HT1080 (cell line): Measurements from ENCODE around the gene DMAP1. TPM values are rescaled to one million over a fixed set of nuclear protein-coding genes. Genes with fewer than 3 reads are reported as not detected.
A peak's percentile ranks its signal among the peaks of the same experiment; 100 is the strongest.
"Not testable (repeated sequence)": the region's sequence is repeated elsewhere in the genome, so short reads cannot be mapped to it uniquely, and the experiment has no call there.

Source experiments
- DNase-seq: peaks from one replicate; pipeline ENCODE4 v3.0.0-alpha.2; 2015; ENCODE audit warnings: low read depth
- polyA plus RNA-seq, 2 experiments: library from polyadenylated mRNA; depleted of rRNA; stranded (reverse); fragments of >200 nt; gene quantifications; 2 replicates each; pipeline ENCODE4 v1.2.3, GENCODE V29; 2015
- total RNA-seq: library from RNA; depleted of rRNA; stranded (reverse); fragments of >200 nt; shearing (Covaris generic); gene quantifications from 2 replicates; pipeline ENCODE4 v1.2.3, GENCODE V29; 2014; rRNA removed

DMAP1 gene
- total RNA-seq, result 10.4 and 12.7 TPM in 2 replicates
- polyA plus RNA-seq (2015; cell fraction: cytosol; rRNA removed), result 16.1 and 17.3 TPM in 2 replicates
- polyA plus RNA-seq (2015; cell fraction: nucleus; rRNA removed), result 69.4 and 73.1 TPM in 2 replicates

- DNase-seq, result peak; percentile 75
Observed at GRCh38 chr1:44213222-44214112, at the start of gene DMAP1. Gene DMAP1 (plus strand): TSS chr1:44213471. CDS start chr1:44213754, 283 bp downstream.

DNA sequence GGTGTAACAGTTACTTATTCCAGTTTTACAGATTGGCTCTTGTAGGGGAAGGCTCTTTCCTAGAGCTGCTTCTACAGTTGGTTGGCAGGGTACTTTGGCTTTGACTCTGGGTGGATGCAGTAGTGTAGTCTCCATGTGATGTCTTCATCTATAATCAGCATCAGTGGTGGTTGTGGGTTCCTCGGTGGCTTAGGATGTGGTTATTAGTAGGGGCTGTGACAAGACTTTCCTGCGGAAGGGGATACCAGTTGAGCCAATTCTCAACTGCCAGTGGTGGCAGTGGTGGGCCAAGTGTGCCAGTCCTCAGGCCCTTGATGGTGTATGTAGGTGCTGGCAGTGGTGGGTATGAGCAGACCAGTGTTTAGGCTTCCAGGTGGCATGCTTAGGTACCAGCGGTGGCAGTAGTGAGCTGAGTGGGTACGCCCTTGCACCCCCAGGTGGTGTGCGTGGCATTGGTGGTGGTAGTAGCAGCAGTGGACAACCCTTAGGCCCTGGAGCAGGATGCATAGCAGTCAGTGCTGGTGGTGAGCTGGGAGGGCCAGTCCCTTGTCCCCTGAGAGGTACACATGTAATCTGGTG, 44.7 kb upstream of the DMAP1 start:
- DNase-seq, result peak; percentile 10

DNA sequence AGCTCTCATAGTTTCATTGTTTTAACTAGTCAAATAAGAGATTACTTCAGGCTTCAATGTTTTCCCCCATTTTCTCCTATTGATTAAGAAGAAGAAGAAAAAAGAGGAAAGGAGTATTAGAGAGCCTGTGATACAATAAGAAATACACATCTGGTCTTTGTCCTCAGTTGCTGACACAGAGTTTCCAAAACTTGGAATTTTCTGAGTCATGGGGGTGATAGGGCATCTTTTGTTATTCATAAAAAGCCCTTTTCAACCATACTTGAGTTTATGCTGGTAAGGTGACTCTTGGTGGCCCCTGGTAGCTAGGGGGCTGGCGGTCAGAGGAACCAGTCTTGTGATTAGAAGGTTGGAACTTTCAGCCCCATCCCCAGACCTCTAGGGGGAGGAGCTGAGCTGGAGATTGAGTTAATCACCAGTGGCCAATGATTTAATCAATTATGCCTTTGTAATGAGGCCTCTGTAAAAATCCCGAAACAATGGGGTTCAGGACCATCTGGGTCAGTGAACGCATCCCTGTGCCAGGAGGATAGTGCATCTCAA, 42.9 kb upstream of the DMAP1 start:
- DNase-seq, result peak; percentile 13

DNA sequence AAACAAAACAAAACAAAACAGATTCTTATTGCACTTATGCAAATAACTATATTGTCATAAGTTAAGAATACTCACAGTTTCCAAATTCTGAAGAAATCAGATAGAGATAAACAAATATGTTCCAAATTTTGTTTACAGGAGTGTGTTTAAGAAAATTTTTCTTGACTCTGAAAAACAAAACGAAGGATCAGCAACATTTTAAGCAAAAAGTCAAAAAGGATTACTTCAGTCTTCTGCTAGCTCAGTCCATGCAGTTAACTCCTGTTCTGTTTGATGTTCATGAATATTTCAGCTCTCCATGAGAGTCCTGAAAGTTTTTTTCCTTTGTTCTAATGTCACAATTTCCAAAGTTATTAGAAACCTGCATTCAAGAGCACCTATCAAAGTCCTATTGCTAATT, 38.6 kb upstream of the DMAP1 start:
- DNase-seq, result no peak

DNA sequence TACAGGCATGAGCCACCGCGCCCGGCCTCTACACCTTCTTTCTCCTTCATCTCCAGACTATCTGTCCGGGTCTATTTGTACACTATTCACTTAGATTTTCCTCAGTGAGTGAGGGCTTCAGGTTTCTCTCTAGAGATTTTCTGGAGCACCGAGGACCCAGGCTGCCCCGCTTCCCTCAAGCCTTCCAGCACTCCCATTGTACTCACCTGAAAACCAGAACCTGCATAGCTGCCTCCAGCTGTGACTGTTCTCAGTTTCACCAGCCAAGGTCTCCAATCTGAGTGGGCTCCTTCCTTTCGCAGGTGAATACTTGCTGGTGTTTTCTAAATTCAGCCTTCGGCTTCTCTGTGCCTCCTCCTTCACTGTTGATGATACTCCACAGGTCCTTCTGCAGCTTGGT, 12.9 kb upstream of the DMAP1 start:
- DNase-seq, result no peak

GRCh38 chr1:44206545-44206944, 6.7 kb upstream of the DMAP1 start:
- not testable (repeated sequence) for DNase-seq

DNA sequence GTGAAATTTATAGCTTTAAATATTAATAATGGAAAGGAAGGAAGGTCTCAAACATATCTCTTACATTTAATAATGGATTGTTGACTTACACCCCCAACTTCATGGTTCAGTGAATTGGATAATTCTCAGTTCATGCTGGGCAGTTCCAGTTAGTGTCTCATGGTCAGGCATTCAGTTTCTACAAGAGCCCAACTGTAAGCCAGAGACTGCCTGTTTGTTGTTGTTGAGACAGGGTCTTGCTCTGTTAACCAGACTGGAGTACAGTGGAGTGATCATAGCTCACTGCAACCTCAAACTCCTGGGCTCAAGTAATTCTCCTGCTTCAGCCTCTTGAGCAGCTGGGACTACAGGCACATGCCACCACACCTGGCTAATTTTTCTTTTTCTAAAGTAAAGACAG, 5.0 kb upstream of the DMAP1 start:
- DNase-seq, result no peak

GRCh38 chr1:44210595-44210994, 2.7 kb upstream of the DMAP1 start:
- DNase-seq, result no peak

DNA sequence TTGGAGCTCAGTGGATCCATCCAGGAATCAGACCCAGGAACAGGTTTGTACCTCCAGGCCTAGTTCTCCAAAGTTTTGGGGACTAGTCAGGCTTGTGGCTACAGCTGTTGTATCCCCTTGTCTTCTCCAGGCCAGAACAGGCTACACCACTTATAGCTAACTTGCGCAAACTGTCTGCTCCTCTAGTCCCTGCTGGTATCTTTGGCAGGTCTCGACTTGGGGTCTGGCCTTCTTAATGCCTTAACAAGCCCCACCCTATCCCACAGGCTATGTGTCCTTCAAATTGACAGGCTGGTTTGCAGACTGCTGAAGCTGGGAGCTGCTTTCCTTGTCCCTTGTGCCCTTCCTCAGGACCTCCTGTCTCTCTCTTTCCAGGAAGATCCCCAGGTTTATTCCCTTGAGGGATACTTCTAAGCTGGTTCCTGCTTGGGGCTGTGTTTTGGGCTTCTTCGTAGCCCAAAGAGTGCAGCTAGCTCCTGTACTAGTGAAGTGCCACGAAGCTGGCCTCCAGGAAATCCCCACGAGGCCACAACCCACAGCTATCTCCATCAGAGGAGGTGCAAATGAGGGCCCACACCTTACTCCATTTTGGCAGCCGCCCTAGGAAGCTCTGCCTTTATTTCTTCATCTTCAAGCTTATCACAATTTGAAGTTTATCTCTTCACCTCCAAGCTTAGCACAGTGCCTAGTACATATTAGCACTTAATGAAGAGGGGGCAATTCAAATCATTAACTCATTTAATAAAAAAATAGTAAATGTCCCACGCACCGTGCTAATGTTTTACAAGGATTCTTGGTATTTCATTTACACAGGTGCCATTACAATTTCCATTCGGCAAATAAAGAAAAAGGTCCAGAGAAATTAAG, 683 bp upstream of the DMAP1 start:
- DNase-seq, result no peak

GRCh38 chr1:44217809-44218410, 4.6 kb downstream of the DMAP1 start:
- DNase-seq, result peak; percentile 64

- DNase-seq, result no peak
Observed at GRCh38 chr1:44218503-44219300, 5.4 kb downstream of the DMAP1 start.

DNA sequence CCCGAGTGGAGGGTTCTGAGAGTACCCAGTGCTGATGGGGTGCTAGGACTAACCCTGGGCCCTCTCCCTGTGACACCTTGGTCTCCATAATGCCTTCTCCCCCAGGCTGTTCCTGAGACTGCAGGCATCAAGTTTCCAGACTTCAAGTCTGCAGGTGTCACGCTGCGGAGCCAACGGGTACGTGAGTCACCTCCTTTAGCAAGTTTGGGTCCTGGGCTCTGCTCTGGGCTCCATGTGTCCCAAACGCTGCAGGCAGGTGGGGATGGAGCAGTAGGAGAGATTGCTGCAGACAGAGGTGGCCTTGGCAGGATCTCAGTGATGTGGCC, 6.0 kb downstream of the DMAP1 start:
- no peak for DNase-seq

GRCh38 chr1:44220001-44220751, 6.9 kb downstream of the DMAP1 start:
- DNase-seq, result no peak

GRCh38 chr1:44220755-44221154, 7.5 kb downstream of the DMAP1 start:
- DNase-seq, result no peak

DNA sequence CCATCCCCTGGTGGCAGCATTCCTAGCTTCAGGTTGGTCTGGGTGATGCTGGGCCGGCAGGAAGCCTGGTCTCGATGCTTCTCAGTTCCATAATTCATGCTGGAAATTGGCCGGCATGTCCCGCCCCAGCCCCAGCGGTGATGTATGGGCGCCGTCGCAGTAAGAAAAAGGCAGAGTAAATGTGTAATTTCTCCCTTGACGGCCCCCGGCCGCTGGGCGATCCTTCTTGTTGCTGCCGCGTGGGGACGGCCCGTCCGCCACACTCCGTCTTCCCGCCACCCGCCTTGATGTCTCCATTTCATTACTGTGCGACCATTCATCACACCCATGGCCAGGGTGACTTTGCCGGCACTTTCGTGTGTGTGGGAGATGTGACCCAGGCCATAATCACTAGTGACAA, 8.5 kb downstream of the DMAP1 start:
- DNase-seq, result no peak

GRCh38 chr1:44222397-44223186, 9.3 kb downstream of the DMAP1 start:
- no peak for DNase-seq

DNA sequence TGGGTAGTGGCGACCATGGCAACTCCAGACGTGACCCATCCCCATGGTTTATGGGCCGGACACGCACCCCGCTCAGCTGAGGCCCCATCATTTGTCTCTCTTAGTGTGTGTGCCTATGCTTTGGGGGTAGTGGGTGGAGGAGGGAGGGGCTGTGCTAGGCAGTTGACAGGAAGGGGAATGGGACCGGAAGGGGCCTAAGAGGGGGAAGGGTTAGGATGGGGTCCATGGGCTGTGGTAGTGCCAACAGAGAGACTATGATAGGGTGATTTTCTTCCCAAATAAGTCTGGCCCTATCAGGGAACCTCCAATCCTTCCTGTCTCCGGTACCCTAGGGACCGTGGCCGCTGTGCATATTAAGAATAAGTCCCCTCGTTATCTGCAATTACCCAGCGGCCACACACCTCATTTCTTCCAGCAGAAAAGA, 9.9 kb downstream of the DMAP1 start:
- no peak for DNase-seq

DNA sequence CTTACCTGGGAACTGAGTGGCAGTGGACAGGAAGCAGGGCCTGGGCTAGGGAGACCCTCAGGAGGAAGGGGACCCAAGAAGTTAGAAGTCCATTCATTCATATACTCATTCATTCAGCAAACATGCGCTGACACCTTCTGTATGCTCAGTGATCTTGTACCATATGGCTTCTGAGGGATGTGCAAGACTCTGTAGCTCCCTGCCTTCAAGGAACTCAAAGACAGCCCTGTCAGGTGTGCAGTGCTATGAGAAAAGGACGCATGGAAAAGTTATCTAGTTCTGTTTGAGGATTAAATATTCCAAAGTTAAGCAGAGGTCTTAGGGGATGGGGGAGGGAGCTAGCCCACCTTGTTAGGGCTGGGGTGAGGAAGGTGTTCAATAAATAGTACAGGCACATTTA, 12.5 kb downstream of the DMAP1 start:
- DNase-seq, result no peak

DNA sequence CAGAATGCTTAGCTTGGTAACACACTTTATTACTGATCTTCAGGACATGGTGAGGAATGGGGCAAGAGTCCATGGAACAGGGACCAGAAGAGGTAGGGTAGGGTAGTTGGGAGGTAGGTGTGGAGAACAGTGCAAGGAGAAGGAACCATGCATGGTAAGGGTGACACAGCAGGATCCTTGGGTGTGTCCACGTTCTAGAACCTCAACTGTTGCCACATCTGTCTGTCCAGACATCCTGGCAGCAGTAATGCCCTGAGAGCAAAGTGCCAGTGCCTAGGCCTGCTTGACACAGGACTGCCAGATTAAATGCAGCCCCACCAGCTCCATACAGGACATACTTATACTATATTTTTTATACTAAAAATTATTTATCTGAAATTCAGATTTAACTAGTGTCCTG, 13.9 kb downstream of the DMAP1 start:
- DNase-seq, result no peak
